GM12872 (cell line): ENCODE measurements around the gene INPP5A.

Experiments used
- CTCF ChIP-seq: IDR thresholded peaks from 3 replicates; pipeline ENCODE4 v1.5.1; 2011; ENCODE audit warnings: low read depth, mild to moderate bottlenecking, low read length, moderate library complexity; ENCODE audit not compliant: insufficient read depth

INPP5A gene

GRCh38 chr10:132702601-132703418 lies 165.2 kb downstream of the INPP5A start:
- no peak for TF ChIP-seq CTCF

DNA sequence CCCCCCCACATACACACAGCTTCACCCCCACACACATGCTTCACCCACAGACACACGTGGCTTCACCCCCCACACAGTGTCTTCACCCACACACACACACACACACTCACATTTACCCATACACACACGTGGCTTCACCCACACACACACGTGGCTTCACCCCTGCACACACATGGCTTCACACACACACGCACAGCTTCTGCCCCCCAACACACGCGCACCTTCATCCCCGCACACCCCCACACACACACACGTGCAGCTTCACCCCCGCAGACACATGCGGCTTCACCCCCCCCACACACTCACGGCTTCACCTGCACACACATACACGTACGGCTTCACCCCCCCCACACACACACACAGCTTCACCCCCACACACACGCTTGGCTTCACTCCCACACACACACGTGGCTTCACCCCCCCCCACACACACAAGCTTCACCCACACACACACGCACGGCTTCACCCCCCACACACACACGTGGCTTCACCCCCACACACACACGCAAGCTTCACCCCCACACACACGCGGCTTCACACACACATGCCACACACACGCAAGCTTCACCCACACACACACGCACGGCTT lies 165.9 kb downstream of the INPP5A start:
- TF ChIP-seq CTCF = no peak

DNA sequence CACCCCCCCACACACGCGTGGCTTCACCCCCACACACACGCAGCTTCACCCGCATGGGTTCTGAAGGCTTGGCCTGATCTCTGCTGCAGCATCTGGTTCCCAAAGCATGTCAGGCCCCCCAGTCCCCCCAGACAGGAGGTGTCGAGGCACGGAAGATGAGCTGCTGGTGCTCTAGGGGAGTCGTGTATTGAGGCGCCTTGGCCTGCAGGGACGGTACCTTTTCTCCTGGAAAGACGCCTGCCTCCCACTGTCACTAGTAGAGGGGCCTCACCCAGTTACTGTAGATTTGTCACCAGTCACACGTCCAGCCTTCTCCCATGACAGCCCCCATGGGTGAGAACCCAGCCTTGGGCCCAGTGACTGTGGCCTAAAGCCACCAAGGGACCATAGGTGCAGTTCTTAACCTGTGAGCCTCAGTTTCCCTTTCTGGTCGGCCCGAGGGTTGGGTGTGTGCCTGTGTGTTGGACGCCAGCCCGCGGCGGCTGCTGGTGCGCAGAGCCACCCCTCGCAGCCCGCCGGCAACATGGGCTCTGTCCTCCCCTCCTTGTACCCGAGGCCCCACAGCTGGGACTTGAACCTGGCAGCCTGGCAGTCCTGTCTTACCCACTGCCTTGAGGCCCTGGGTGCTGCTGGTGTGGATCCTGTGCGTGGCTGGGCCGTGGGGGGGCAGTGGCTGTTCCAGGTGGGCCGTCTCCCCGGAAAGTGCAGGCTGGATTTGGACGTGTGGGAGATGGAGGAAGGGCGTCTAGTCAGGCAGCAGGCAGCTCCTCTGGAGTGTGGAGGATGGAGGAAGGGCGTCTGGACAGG lies 166.6 kb downstream of the INPP5A start:
- TF ChIP-seq CTCF = no peak

DNA sequence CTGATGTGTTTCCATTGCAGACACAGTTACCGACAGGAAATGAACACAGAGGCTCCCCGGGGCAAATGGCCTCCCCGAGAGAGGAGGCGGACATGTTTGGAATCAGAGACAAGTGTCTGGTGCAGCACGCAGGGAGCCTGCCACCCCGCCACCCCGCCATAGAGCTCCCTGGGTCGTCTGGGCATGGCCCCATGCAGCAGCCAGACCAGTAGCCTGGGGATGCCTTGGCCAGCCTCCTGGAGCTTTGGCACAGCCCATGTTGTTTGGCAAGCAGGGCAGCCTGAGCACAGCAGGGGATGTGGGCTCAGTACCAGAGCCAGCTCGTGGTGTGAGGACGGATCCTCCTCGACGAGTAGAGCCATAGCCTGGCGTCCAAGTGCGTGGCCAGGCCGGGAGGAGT lies 167.6 kb downstream of the INPP5A start:
- TF ChIP-seq CTCF = no peak

DNA sequence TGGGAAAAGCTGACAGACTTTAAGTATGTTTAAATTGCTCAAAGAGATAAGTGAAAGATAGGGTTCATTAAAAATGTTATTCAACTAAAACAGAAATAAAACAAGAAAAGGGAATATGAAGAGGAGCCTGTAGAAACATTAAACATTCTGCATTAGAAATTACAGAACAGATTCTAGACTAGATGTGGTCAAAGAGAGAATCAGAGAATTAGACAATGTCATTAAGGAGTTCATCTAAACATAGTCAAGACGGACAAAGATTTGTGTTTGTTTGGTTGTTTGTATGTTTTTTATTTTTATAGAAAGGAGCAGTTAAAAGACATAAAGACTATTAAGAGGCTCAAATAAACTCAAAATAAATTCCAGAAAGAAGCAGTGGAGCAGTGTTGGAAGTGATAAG lies 168.4 kb downstream of the INPP5A start:
- no peak for TF ChIP-seq CTCF

- no peak for TF ChIP-seq CTCF
These were observed 169.1 kb downstream of the INPP5A start for GRCh38 chr10:132706701-132707100.

GRCh38 chr10:132707121-132707775 lies 169.7 kb downstream of the INPP5A start:
- TF ChIP-seq CTCF = no peak
